LNCaP clone FGC (cell line): ENCODE measurements around the gene REELD1.

ENCODE experiments used
- DNase-seq: peaks from one replicate; pipeline ENCODE4 v3.0.0-alpha.2; 2011; ENCODE audit warnings: low read depth
- H3K4me3 ChIP-seq: 2 replicates; pipeline ENCODE4 v1.5.1; 2011; ENCODE audit warnings: mild to moderate bottlenecking, low read depth, low read length, control low read depth
- TF ChIP-seq, protein P1 (sequence below): IDR thresholded peaks from 2 replicates; pipeline ENCODE4 v1.5.1; 2012; ENCODE audit warnings: mild to moderate bottlenecking; ENCODE audit not compliant: control insufficient read depth, insufficient read depth; ENCODE audit errors: extremely low read depth

Gene REELD1

DNA sequence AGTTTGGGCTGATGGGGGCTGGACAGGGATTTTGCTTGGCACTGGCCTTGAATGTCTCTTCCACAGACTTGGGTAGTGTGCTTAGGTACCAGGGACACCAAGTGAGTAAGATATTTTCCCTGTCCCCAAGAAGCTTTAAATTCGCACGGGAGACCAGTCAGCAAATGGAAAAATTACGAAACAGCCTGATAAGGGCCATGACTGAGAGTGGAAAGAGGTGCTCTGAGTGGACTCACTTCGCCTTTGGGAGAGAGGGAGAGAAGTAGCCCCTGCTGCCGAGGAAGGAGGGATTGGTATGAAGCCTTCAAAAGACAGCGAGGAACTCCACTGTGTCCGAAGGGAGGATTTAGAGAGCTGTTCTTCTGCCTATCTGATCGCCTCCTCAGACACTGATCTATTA lies 36.2 kb upstream of the REELD1 start:
- TF ChIP-seq, protein P1, sequence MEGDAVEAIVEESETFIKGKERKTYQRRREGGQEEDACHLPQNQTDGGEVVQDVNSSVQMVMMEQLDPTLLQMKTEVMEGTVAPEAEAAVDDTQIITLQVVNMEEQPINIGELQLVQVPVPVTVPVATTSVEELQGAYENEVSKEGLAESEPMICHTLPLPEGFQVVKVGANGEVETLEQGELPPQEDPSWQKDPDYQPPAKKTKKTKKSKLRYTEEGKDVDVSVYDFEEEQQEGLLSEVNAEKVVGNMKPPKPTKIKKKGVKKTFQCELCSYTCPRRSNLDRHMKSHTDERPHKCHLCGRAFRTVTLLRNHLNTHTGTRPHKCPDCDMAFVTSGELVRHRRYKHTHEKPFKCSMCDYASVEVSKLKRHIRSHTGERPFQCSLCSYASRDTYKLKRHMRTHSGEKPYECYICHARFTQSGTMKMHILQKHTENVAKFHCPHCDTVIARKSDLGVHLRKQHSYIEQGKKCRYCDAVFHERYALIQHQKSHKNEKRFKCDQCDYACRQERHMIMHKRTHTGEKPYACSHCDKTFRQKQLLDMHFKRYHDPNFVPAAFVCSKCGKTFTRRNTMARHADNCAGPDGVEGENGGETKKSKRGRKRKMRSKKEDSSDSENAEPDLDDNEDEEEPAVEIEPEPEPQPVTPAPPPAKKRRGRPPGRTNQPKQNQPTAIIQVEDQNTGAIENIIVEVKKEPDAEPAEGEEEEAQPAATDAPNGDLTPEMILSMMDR = no peak
- H3K4me3 ChIP-seq = no peak overlapping the region
- no peak for DNase-seq

DNA sequence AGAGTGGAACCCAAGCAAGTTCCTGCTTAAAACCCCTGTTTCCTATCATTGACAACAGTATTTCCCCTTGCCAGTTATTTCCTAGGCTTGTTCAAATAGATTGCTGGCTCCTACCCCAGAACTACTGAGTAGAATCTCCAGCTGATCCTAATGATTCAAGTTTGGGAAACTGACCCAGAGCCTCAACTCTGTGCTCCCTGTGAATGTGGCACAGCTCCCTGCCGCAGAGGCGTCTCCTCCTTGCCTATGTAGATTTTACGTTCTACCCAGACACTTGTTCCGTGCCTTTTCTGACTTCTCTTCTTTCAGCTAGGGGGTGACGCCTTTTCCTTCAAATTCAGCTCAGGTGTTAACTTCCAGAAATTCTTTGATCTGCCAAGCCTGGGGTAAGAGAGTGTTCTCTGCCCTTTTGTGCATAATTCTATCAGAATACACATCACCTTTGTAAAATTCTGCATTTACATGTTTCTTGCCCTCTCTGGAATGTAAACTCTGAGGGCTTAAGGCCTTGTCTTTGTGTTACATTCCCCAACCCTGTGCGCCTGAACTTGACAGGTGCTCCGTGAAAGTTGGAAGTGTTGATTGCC lies 34.5 kb upstream of the REELD1 start:
- TF ChIP-seq, protein P1 = no peak
- H3K4me3 ChIP-seq = no peak overlapping the region
- DNase-seq = no peak

DNA sequence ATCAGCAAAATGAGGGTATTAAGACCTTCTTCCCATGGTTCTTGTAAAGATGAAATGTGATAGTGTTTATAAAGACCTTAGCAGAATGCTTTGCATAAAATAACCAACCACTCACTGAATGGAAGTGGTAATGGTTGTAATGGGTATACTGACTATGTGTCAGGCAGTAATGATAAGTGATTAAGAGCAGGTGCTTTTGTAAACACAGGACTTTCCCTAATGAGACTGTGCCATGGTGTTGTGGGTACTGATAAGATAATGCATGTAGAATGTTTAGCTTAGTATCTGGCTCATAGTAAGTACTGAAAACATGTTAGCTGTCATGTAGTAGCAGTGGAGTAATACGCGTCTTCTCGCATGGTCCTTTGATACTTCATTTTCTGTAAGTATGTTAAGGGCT lies 31.9 kb upstream of the REELD1 start:
- TF ChIP-seq, protein P1 = no peak
- no peak for DNase-seq
- no peak overlapping the region for H3K4me3 ChIP-seq

DNA sequence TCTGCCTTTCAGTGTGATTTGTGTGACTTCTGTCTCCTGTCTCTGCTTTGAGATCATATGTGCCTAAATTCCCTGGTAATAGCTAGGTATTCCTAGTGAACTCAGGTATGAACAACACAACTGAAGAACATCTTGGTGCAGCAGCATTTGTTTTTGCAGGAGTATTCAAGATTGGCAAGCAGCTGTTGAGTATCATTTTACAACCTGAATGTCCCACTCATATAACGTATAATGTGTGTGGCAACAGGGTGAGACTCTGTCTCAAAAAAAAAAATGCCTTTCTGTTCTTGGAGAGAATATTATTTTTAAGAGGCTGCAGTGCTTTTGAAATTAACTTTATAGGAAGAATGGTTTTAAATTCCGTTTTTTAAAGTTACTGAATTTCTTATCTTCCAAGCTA lies 31.1 kb upstream of the REELD1 start:
- no peak overlapping the region for H3K4me3 ChIP-seq
- no peak for DNase-seq
- TF ChIP-seq, protein P1 = no peak

DNA sequence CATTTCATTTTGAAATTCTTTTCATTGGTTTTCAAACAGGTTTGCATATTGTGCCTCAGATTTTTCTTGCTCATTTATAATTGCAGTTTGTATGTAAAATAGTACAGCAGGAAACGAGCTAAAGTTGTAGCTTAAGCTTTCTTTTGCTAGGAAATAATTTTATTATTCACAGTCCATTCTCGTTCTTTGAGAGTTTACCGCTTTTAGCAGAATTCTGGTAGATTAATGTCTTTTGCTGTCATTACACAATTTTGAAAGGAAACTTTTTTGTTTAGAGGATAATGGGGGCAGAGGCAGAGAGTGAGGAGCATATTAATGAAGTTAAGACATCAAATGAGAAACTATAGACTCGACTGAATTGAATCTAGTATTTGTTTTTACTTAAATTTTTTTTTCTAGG lies 28.3 kb upstream of the REELD1 start:
- no peak overlapping the region for H3K4me3 ChIP-seq
- DNase-seq = no peak
- TF ChIP-seq, protein P1 = no peak

DNA sequence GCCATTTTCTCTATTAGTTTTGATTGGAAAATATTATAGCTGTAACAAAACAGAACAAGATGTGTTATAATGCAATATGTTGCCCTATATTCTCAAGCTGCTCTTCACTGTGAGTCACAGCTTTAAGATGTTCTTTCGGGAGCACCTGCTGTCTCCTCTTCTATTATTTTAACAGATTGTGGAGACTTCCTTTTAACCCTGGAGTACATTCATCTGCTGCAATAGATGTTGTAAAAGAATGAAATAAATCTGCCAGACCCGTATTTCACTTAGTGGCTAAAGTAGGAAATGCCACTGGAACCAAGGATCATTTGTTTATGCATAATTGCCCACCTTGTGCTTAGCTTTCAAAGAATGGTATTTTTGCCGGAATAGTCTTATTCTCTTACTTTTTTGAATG lies 27.7 kb upstream of the REELD1 start:
- no peak for DNase-seq
- no peak overlapping the region for H3K4me3 ChIP-seq
- TF ChIP-seq, protein P1 = no peak

DNA sequence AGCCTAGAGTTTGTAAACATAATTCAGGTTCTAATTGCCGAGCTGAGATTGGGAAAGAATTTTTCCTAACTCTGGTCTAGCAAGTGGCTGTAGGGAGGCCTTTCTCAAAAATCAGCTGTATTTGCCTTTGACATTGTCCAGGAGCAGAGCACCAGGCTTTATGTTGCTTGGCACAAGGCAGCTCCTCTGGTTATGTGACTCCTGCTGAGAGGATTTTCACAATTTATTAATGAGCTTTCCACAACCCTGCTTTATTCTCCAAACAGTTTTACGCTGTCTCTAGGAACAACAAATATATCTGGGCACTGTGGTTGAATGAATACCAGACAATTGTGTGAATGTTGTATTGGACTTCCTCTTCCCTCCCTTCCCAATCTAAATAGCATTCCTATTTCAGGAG lies 23.9 kb upstream of the REELD1 start:
- TF ChIP-seq, protein P1 = no peak

More for the DNA sequence above, 23.9 kb upstream of the REELD1 start:
- H3K4me3 ChIP-seq = no peak overlapping the region
- DNase-seq = no peak
